Activated CD8-positive, alpha-beta memory T cell treated with anti-CD3 and anti-CD28 coated beads for 36 hours (primary cell): ENCODE results near the gene PLXNA3. TPM values are rescaled to one million over a fixed set of nuclear protein-coding genes. Genes with fewer than 3 reads are reported as not detected.

ENCODE experiments used
- CTCF ChIA-PET: fragments of 350-600 bp; sonication (Branson Sonifier 250); formaldehyde crosslinking; loops from one replicate; lab custom pipeline; 2021; ENCODE audit warnings: antibody characterized with exemption; lab: Charles Lee
- POLR2A ChIA-PET: fragments of 350-600 bp; sonication (Branson Sonifier 250); formaldehyde crosslinking; loops from one replicate; lab custom pipeline; 2021; ENCODE audit warnings: antibody characterized with exemption; lab: Charles Lee
- total RNA-seq, 2 experiments: library from RNA; stranded (reverse); gene quantifications; one replicate each; pipeline ENCODE4 v1.2.3, GENCODE V29; 2021

Gene PLXNA3
- total RNA-seq: 10 to 100 TPM; 32.8 to 38.4 TPM

DNA sequence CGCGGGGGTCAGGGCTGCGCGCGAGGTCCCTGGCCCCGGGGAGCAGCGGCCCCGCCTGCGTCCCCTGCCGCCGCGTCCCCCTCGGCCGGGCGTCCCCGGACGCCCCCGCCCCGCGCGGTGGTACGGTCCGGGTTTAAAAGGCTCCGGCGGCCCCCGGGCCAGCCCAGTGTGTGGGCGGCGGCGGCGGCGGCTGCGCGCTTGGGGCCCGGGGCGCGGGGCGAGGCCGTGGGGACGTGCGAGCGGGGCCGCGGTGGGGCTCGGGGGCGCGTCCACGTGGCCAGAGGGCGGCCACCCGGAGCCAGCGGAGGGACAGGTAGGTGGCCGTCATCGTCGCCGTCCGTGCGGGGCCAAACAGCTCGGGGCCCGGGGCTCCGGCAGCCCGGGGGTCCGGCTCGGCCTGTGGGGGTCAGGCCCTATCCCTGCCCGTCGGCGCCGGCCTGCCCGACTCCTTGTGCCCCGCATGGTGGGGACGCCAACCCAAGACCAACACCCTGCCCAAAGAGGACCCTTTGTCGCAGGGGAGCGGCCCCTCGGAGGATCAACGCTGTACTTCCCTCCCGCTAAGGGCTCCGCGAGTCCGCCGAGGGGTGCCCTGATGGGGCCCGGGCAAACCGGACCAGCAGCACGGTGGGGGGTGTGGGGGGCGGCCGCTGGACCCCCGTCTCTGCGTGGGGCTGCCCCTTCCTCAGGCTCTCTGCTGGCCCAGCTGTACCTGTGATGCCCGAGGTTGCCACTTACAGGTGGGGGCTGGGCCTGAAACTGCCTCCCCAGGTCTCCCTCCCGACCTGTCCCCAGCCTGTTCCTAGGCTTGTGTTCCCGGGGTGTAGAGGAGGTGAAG, at the start of gene PLXNA3:
Gene PLXNA3 (plus strand): TSS at position 166 of the 838 bp plus-strand sequence. CDS start 1,903 bp downstream, outside the sequence.
- POLR2A ChIA-PET: interaction anchor here (1.0 kb wide), 1 partner anchor 30 kb away, joined by 3 read pairs; the partner anchor contains the start of gene ATP6AP1
- CTCF ChIA-PET: no interaction called here

DNA sequence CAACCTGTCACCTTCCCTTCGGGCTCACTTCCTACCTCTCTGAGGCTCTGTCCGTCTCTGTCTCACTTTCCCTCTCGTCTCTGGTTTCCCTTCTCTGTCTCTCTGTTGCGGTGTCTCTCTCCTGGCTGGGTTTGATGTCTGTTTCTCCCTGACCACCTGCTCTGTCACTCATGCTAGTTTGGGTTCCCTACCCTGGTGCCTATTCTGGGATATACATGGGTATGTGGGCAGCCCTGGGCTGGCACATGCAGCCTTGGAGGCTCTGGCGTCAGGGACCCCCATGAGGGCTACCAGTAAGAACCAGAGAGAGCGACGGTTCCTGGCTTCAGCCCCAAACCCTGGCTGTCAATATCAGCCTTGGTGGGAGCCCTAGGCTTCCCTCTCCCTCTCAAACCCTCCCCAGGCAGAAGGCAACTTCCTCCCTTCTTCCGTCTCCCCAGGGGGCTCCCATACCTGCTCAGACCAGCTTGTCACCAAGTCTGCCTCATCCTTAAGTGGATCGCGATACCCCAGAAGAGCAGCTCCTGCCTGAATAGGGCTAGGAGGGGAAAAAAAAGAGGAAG, 49.3 kb upstream of the PLXNA3 start:
- CTCF ChIA-PET: interaction anchor here (2.0 kb wide), 1 partner anchor 10 kb away, joined by 8 read pairs; the partner anchor contains the start of gene RPL10
- POLR2A ChIA-PET: interaction anchor here (1.3 kb wide), 1 partner anchor 11 kb away, joined by 3 read pairs; the partner anchor contains the start of gene RPL10

DNA sequence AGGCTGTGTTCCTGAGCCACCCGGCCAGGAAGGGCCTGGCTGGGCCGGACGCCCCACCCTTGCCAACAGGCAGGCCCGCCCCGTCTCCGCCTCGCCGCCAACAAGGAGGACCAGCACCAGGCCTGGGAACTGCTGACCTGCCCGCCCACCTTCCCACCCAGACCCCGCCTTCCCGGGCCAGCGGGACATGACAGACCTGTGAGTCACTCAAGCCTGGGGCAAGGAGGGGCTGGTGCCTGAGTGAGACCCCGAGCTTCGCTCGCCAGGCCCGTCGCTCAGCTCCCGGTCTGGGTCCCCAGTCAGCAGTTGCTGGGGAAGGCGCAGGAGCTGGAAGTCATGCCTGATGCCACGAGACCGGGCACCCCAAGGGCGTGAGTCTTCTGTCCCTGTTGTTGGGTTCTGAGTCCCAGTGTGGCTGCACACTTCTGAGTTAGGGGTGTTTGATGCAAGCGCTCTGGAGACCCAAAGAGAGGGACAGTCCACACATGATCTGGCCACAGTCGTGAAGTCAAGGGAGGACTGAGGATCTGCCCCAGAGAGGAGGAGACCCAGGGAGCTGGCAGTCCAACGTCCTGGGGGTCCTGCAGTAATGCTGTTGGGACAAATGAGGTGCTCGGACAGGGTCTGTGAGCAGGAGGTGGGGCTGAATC, 48.7 kb upstream of the PLXNA3 start, which contains the start of gene DNASE1L1:
Gene DNASE1L1 (minus strand): TSS at position 33 of the 650 bp plus-strand sequence. CDS start 3,686 bp downstream, outside the sequence.
- CTCF ChIA-PET: interaction anchor here (2.0 kb wide), 1 partner anchor 10 kb away, joined by 8 read pairs; the partner anchor contains the start of gene RPL10
- POLR2A ChIA-PET: interaction anchor here (0.7 to 1.3 kb wide), 2 partner anchors 11 to 18 kb away, joined by 3 read pairs; partner anchors contain the start of gene RPL10

DNA sequence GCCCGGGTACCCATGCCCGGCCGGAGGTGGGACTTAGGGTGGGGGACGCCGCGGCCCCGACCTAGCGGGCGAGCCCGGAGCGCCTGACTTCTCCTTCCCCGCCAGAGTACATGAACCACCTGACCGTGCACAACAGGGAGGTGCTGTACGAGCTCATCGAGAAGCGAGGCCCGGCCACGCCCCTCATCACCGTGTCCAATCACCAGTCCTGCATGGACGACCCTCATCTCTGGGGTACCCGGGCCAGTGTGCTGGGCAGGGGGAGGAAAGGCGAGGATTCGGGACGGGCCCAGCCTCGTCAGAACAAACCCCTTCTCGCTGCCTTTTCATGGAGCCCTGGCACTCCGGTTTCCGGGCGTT, 46.1 kb upstream of the PLXNA3 start:
- POLR2A ChIA-PET: interaction anchor here (1.2 to 1.8 kb wide), 4 partner anchors 9 to 17 kb away, joined by 3 to 6 read pairs (median 4); partner anchors contain the start of genes ATP6AP1 and RPL10
- CTCF ChIA-PET: interaction anchor here (2.2 kb wide), 1 partner anchor 13 kb away, joined by 5 read pairs; the partner anchor contains the start of gene RPL10

DNA sequence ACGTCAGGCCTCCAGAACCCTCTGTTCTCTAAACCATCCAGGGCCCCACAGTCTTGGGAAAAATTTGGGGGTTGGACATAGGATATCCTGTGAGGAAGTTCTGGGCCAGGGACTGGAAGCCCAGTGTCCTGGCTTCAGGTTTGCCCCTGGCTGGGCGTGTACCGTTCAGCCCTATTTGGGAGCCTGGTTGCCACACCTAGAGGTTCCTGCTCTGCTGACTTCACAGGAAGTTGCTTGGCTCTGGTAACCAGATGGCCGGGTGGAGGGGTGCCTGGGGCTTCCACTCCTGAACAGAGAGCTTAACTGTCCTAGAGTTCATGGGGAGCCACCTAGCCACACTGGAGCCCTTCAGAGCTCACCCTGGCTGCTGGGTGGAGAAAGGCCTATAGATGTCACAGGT, 45.6 kb upstream of the PLXNA3 start:
- CTCF ChIA-PET: interaction anchor here (2.2 kb wide), 1 partner anchor 14 kb away, joined by 5 read pairs; the partner anchor contains the start of gene RPL10
- POLR2A ChIA-PET: interaction anchor here (1.2 to 1.8 kb wide), 4 partner anchors 9 to 16 kb away, joined by 3 to 6 read pairs (median 4); partner anchors contain the start of genes ATP6AP1 and RPL10

DNA sequence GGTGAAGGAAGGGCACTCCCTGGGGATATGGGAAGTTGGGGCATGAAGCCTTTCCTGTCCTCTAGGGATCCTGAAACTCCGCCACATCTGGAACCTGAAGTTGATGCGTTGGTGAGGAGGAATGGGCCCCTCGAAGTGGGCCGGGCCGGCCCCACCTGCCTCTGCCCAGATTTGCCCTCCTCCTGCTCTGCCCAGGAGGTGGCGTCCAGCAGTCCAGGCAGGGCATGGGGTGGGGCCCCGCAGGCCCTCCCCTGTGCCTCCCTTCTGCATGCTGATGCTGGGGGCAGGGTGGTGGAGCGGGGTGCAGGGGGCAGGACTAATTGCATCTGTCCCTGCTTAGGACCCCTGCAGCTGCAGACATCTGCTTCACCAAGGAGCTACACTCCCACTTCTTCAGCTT, 44.9 kb upstream of the PLXNA3 start:
- CTCF ChIA-PET: interaction anchor here (2.2 kb wide), 1 partner anchor 15 kb away, joined by 5 read pairs; the partner anchor contains the start of gene RPL10
- POLR2A ChIA-PET: interaction anchor here (0.6 to 1.3 kb wide), 2 partner anchors 14 to 64 kb away, joined by 3 read pairs; partner anchors contain the start of gene RPL10

DNA sequence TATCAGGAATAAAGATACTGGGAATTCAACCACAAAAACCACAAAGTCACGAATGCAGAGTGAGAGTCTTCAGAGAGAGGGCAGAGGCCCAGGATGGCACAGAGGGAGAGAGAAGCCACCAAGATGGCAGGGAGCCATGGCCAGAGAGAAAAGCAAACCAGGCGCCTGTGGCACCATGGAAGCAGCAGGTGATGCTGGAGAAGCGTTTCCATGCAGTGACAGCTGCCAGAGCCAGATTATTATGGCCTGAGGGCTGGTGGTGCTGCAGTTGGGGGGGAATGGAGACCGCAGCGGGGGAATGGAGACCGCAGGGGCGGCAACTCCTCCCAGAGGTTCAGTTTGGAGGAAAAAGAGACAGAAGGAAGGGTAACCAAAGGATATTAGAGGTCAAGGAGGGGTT, 40.9 kb upstream of the PLXNA3 start:
- CTCF ChIA-PET: interaction anchor here (0.7 kb wide), 1 partner anchor 53 kb away, joined by 4 read pairs; no protein-coding TSS in a partner anchor
- POLR2A ChIA-PET: no interaction called here

DNA sequence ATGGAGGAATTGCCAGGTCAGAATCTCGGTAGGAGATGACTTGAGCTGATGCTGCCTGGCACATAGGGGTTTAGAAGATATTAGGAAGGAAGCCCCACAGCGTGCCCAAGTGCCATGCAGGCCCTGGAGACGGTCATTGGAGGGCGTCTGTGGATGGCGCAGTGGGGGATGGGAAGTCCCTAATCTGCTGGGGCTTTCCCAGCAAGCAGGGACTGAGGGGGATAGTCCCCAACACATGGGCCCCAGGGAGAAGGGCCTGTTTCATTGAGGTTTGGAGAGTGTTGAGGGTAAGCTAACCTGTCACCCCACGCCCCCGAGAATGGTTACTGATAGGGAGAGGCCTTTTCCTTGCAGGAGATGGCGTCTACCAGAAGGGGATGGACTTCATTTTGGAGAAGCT, 38.9 kb upstream of the PLXNA3 start:
- CTCF ChIA-PET: no interaction called here
- POLR2A ChIA-PET: no interaction called here

DNA sequence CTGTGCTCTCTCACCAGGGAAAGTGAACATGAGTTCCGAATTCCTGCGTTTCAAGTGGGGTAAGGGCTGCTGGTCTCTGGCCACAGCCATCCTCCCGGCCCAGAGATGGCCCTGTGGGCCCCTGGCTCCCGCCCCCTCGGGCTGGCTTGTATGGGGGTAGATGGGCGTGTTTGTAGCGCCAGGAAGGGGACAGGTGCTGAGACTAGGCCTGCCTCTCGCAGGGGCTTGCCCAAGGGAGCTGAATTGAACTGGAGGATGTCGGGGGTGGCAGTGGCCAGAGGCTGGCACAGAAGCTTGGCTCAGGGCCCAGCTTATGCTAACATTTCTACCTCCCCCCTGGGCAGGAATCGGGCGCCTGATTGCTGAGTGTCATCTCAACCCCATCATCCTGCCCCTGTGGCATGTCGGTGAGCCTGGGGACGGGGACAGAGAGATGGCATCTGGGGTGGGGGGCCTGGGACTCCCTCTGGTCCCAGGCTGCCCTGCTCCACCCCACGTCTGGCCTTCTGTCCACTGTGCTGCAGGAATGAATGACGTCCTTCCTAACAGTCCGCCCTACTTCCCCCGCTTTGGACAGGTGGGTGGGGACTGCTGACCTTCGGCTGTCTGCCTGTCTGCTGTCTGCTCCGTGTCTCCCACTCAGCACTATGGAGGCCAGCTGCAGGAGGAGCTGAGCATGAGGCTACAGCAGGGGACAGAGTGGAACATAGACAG, 38.2 kb upstream of the PLXNA3 start:
- ChIA-PET POLR2A (no interaction called here), CTCF (no interaction called here)

DNA sequence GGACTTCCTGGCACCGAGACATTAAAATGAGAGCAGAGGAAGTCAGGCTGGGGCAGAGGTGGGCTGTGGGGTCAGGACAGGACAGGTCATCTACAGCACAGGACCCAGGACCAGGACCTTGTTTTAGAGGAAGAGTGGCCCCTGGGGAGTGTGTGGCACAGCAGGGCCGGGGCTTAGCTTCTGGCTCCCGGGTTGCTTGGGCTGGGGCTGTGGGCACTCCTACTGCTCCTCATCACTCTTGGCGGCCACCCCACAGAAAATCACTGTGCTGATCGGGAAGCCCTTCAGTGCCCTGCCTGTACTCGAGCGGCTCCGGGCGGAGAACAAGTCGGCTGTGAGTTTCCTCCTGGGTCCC, 37.7 kb upstream of the PLXNA3 start:
- CTCF ChIA-PET: no interaction called here

DNA sequence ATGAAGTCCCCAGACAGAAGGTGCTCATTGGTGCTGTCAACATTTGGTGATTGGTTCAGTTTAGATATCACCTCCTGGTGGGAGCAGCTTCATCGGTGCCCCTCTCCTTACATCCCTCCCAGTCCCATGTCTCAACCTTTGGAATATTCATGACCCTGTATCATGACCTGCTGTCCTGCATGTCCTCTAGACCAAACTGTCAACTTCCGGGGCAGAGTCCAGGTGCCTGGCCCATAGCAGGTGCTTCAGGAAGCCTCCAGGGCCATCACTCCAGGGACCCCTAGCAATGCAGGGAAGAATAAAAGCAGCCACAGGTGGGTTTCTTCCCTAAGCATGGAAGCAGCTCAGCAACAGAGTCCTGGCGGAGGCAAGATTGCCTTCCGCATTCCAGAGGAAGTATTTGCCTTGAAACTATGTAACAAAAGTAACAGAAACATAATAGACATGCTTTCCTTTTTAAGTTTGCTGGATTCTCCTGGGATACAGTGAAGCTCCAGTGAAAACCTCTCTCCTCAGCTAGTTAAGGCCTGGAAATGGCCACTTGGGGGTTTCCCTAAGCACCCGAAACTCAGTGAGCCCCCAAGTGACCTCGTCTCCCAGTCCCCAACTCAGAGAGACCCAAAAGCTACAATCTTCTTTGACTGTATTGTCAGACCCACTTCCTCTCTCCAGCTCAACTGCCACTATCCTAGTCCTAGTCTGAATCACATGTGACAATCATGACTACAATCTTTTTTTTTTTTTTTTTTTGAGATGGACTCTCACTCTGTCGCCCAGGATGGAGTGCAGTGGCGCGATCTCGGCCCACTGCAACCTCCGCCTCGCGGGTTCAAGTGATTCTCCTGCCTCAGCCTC, 30.9 kb upstream of the PLXNA3 start:
- POLR2A ChIA-PET: interaction anchor here (0.5 to 1.4 kb wide), 2 partner anchors 16 to 17 kb away, joined by 3 to 4 read pairs; partner anchors contain the start of gene TAFAZZIN
- CTCF ChIA-PET: interaction anchor here (0.6 to 0.8 kb wide), 2 partner anchors 100 to 304 kb away, joined by 3 to 4 read pairs; no protein-coding TSS in a partner anchor

More for the DNA sequence above, 37.7 kb upstream of the PLXNA3 start:
- POLR2A ChIA-PET: no interaction called here

DNA sequence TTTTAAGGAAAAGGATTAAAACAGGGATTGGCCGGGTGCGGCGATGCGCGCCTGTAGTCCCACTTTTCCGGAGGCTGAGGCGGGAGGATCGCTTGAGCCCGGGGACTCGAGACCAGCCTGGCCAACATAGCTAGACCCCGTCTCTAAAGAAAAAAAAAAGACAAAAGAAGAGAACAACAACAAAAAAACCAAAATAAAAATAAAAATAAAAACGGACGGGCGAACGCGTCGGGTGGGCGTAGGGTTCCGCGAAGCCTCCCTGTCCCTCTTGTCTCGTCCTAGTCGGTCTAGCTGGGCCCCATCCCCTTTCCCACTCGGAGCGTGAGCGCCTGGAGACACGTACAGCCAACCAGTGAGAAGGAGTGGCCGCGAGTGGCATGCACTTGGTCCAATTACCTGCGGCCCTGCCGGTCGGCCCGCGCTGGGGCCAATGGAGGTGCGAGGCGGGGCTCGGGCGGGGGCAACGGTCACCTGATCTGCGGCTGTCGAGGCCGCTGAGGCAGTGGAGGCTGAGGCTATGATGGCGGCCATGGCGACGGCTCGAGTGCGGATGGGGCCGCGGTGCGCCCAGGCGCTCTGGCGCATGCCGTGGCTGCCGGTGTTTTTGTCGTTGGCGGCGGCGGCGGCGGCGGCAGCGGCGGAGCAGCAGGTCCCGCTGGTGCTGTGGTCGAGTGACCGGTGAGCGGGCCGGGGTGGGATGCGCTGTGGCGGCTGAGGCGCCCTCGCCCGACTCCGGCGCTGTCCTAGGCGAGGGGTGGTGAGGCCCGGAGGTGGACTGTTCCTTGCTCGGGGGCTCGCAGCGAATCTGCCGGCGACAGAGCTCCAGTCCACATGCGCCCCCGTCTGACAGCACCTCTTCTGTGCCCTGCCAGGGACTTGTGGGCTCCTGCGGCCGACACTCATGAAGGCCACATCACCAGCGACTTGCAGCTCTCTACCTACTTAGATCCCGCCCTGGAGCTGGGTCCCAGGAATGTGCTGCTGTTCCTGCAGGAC, 29.6 kb upstream of the PLXNA3 start, which contains the start of gene ATP6AP1:
Gene ATP6AP1 (plus strand): TSS at position 502 of the 996 bp plus-strand sequence. CDS start 16 bp downstream, at position 518.
- CTCF ChIA-PET: interaction anchor here (0.6 kb wide), 1 partner anchor 305 kb away, joined by 4 read pairs; no protein-coding TSS in a partner anchor
- POLR2A ChIA-PET: interaction anchor here (0.7 to 1.3 kb wide), 4 partner anchors 17 to 90 kb away, joined by 3 to 4 read pairs (median 4); partner anchors contain the start of genes LAGE3, PLXNA3 and TAFAZZIN

DNA sequence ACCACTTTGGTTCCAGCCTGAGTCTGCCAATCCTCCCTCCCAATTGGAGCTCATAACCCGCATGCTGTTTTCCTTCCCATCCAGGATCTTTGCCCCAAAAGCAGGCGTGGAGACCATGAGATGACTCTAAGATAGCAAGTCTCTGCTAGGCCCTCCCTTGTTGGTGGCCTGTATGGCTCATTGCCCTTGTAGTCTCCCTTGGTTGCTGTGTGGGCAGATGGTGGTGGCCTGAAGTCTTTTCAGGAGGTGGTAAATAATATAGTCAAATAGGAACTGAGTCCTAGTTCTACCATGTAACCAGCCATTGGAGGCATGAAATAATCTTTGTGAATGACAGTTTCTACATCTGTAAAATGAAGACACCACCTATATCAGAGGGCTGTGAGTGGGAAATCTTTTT, 28.4 kb upstream of the PLXNA3 start:
- ChIA-PET CTCF (no interaction called here), POLR2A (interaction anchor here (0.6 to 1.3 kb wide), 3 partner anchors 49 to 63 kb away, joined by 3 to 4 read pairs (median 3); partner anchors contain the start of gene LAGE3)

DNA sequence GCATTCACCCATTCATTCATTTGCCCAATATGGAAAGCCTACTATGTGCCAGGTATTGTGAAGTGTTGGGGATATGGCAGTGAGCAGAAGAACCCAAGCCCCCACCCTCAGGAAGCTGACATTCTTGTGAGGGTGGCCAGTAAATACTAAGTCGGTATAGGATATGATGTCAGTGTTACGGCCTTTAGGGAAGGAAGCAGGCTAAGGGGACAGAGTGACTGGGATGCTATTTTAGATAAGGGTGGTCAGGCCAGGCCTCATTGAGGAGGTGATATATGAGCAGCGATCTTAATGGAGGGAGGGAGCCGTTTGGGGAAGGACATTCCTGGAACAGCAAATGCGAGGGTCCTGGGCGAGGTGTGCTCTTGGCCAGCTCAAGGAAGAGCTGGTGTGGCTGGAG, 27.6 kb upstream of the PLXNA3 start:
- CTCF ChIA-PET: no interaction called here

DNA sequence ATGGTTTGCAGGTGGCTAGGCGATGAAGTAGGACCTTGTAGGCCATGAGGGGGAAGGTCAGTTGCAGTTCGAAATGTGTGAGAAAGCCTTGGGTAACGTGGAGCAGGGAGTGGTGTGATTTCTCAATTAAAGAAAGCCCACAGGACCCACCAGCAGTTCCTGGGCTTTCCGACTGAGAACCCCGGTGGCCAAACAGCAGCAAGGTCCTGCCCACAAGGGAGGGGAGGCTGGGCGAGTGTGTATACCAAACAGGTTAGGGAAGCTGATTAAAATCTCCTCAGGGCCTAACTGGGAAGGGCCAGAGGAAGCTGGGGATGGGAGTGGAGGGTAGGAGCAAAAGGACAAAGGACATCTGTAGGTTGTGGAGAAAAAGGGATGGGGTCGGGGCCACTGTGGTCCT, 27.2 kb upstream of the PLXNA3 start:
- ChIA-PET CTCF (no interaction called here), POLR2A (no interaction called here)

More for the DNA sequence above, 27.6 kb upstream of the PLXNA3 start:
- POLR2A ChIA-PET: interaction anchor here (0.6 kb wide), 1 partner anchor 63 kb away, joined by 3 read pairs; no protein-coding TSS in a partner anchor

DNA sequence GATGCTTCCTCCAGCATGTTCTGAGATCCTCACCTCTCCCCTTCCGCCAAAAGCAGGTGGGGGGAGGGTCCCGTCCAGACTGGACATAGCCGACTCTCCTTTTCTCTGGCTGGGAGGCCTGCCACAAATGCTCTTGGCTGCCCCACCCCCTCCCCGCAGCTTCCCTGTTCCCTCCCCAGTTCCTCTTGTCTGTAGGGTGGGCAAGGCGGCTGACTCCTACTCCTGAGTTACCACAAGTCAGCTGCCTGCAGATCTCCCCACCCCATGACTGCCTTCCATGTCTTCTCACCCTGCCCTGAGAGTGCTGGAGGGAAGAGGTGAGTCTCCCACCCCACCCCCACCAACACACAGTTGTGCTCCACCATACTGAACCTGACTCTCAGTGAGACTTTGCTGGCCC, 26.7 kb upstream of the PLXNA3 start:
- ChIA-PET POLR2A (no interaction called here), CTCF (no interaction called here)
